ENCODE results near the gene CCDC177.

The CCDC177 gene

DNA sequence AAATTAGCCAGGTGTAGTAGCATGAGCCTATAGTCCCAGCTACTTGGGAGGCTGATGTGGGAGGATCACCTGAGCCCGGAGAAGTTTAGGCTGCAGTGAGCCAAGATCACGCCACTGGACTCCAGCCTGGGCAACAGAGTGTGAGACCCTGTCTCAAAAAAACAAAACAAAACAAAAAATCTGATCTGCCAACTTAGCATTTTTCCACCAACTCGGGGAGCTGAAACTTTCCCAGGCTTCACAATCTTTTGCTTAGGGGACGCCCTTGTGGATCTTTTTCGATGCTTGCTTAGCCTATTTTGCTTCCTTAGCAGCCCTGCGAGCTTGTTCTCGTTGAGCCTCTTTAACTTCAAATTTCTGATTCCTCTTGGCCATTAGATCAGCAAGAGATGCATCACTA, 13.8 kb downstream of the CCDC177 start:
- no peak for DNase-seq

GRCh38 chr14:69559581-69560011, 15.1 kb downstream of the CCDC177 start:
- DNase-seq, result no peak

DNA sequence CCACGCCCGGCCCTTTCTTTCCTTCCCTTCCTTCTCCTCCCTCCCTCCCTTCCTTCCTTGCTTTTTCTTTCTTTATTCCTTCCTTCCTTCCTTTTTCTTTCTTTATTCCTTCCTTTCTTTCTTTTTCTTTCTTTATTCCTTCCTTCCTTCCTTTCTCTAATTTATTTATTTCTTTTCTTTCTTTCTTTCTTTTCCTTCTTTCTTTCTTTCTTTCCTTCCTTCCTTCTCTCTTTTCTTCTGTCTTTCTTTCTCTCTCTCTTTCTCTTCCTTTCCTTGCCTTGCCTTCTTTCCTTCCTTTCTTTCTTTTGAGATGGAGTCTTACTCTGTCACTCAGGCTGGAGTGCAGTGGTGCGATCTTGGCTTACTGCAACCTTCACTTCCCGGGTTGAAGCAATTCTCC, 15.9 kb downstream of the CCDC177 start:
- DNase-seq, result no peak

DNA sequence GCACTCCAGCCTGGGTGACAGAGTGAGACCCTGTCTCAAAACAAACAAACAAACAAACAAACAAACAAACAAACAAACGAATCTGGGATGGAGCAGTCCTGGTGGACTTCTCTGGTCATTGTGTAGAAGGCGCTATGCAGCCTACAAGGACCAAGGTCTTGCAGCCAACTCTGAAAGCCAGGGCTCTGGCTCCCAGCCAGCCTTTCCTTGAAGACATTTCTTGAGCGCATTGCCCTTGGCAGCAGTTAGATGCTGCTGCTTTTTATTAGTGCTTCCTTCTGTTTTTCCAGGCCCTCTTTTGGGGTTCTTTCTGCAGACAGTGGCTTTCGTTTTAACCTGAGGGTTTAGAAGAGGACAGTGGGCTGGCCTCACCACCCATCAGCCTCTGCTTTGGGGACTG, 20.2 kb downstream of the CCDC177 start:
- DNase-seq, result no peak

- no peak for DNase-seq
These were observed 21.4 kb downstream of the CCDC177 start for GRCh38 chr14:69553252-69553651.

DNA sequence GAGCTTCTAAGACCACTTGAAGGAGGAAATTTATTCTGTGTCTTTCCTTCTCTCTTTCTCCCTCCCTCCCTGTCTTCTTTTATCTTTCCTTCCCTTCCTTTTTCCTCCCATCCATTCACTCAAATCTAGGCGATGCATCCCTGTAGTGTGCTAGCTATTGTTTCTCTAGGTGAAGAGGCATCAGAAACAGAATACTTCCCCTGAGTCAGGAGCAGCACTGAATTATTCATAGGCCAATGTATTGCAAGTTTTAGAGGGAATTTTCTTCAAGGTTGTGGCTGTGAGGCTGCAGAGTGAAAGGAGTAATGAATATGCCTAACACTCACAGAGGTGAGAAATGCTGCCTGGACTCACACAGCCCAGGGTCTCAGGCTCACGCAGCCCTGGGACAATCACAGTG, 23.2 kb downstream of the CCDC177 start:
- no peak for DNase-seq

DNA sequence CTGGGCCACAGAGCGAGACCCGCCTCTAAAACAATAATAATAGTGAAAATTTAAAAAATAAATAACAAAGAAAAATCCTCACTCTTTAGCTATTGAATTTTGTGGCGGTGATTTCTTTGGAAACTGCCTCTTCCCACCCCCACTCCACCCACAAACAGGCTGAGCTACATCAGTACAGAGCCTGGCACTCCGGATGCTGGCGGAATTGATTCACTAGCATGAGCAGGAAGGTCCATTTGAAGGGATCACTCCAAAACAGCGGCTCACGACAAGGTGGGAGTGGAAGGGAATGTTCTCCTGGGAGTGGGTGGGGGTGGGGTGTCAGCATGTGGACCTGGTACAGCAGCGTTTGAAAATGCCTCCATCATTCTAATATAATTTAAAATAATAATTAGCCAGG, 26.1 kb downstream of the CCDC177 start:
- DNase-seq, result no peak

- no peak for DNase-seq
These were observed 26.8 kb downstream of the CCDC177 start for GRCh38 chr14:69547701-69548348.

DNA sequence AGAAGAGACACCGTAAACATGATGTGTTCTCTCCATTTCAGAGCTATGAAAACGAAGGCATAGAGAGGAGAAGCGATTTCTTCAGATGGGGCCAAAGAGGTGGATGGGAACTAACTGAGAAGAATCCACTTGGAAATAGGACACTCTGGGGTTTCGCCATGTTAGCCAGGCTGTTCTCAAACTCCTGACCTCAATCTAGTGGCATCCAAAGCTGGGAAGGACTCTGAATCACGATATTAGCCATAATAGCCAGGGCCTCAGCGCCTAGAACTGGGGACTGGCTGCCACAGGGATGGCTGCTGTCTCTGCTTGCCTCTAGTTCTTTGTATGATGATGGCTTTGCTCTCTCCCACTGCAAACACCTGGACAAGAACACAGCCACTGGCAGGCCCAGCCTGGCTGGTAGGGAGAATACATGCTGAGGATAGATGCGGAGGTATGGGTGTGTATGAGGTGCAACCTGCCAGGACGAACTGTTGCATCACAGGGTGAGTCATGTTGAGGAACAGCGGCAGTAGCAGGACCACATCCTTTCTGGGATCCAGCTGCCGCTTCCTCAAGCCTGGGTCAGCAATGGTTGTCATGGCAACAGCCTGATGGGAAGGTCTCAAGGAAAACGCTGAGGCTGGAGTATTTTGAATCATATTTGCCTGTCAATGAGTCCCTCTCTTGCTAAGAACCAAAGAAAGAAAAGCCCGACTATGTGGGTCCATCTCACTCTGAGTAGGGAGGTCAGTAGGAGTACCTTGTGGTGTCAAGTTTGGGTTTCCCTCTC, 31.1 kb downstream of the CCDC177 start:
- DNase-seq, result peak; percentile 2

DNA sequence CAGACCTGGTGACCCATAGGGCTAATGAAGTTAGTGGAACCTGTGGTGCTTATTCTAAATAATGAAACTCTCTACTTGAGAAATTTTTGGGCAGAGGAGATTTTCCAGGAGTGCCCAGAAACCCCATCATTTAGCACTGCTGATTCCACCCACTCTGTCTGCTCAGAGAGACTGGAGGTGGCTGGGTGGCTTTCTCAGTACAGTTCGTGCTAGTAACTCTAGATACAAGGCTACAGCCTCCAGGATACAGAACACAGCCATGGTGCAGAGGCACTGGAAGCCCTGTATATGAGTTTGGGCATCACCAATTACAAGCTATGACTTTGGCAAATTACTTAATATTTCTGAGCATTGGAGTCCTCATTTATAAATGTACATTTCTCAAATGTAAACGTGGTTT, 32.4 kb downstream of the CCDC177 start:
- no peak for DNase-seq

- no peak for DNase-seq
These were observed 33.9 kb downstream of the CCDC177 start for GRCh38 chr14:69540654-69541335.

- DNase-seq, result no peak
These were observed 34.9 kb downstream of the CCDC177 start for GRCh38 chr14:69539631-69540410.

DNA sequence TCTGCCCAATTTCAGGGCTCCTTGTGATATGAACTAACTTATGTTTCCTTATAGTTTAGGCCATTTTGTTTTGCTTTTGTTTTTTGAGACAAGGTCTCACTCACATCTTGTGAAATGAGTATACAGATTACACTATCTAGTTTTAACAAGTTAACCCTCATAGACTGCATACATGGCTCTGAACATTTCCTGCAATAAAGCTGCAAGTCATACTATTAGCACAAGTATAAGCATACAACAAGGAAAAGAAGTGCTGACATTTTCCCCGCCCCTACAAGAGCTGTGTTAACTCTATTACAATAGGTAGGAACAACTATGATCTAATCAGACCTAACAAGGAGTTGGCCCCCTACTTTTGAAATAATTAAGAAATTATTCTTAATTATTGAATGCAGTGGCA, 35.9 kb downstream of the CCDC177 start:
- no peak for DNase-seq

GRCh38 chr14:69537900-69538299, 36.8 kb downstream of the CCDC177 start:
- no peak for DNase-seq

DNA sequence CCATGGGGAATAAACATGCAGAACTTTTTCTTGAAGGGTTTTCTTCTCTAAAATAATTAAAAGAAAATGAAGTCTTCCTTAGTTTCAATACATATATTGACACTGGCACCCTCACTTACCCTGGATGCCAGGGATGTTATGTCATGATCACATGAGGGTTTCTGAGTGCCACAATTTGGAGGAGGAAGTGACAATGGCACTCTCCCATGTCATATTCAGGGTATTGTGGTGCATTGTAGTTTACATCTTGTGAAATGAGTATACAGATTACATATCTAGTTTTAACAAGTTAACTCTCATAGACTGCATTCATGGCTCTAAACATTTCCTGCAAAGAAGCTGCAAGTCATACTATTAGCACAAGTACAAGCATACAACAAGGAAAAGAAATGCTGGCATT, 37.7 kb downstream of the CCDC177 start:
- no peak for DNase-seq

GRCh38 chr14:69535230-69535848, 39.3 kb downstream of the CCDC177 start:
- DNase-seq, result no peak

GRCh38 chr14:69532561-69533340, 41.9 kb downstream of the CCDC177 start:
- no peak for DNase-seq

DNA sequence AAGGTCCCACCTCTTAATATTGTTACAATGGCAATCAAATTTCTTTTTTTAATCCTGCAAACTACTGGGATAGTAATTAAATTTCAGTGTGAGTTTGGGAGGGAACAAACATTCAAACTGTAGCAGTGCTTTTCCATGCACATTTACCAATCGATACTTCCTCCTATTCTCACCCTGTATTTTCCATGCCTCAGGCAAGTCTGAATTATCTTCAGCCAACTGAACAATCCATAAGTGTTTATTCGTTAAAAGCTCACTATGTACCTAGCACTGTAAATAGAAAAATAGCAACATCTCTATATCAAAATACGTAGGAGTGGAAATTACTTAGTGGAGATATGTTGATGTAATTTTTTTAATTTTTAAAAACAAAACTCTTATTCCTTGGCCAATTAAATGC, 43.5 kb downstream of the CCDC177 start:
- DNase-seq, result no peak

DNA sequence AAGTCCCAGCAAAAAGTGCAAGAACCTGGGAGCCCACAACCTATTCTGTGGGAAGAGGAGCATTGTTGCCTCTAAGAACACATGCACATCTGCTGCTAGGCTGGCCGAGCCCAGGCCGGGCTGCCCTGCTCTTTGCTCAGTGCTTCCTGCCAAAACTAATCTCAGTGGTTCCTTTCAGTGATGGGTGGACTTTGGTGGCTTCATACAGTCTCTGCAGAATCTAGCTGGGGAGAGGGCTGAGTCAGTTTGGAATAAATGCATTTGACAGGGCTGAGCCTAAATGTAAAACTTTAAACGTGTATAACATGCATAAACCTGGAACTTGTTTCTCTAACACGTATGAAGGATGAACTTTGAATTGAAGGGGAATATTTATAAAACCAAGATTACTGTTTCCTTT, 44.6 kb downstream of the CCDC177 start:
- DNase-seq, result no peak

DNA sequence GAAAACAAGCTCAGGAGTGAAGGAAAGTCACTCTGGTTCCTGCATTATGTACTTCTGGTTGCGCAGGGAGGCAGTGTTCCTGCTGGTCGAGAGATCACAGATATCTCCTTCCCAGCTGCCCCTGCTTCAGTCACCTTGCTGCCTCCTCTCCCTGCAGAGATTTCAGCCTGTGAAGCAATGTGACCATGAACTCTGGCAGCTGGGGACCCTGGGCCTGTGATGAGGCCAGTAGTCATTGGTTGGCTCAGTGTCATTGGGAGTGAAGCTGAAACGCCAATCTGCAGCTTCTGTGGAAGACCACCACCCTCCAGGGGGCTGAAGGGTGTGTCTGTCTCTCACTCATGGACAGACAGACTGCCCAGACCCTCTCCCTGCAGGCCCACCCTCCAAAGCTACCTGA, 45.1 kb downstream of the CCDC177 start:
- DNase-seq, result no peak

GRCh38 chr14:69528930-69529329, 45.7 kb downstream of the CCDC177 start:
- no peak for DNase-seq

GRCh38 chr14:69528143-69528542, 46.5 kb downstream of the CCDC177 start:
- DNase-seq, result no peak
